NCI-H2107 treated with DMSO at 0.1 percent for 48 hours (cell line): Measurements from ENCODE around the gene IRX3.
"Not testable (repeated sequence)": the region's sequence is repeated elsewhere in the genome, so short reads cannot be mapped to it uniquely, and the experiment has no call there.

ENCODE experiments used
- DNase-seq: peaks from one replicate; lab custom pipeline; 2025; ENCODE audit not compliant: unreplicated experiment; lab: John Stamatoyannopoulos, UW

The IRX3 gene

GRCh38 chr16:54280751-54281150, 5.8 kb downstream of the IRX3 start:
- no peak for DNase-seq

DNA sequence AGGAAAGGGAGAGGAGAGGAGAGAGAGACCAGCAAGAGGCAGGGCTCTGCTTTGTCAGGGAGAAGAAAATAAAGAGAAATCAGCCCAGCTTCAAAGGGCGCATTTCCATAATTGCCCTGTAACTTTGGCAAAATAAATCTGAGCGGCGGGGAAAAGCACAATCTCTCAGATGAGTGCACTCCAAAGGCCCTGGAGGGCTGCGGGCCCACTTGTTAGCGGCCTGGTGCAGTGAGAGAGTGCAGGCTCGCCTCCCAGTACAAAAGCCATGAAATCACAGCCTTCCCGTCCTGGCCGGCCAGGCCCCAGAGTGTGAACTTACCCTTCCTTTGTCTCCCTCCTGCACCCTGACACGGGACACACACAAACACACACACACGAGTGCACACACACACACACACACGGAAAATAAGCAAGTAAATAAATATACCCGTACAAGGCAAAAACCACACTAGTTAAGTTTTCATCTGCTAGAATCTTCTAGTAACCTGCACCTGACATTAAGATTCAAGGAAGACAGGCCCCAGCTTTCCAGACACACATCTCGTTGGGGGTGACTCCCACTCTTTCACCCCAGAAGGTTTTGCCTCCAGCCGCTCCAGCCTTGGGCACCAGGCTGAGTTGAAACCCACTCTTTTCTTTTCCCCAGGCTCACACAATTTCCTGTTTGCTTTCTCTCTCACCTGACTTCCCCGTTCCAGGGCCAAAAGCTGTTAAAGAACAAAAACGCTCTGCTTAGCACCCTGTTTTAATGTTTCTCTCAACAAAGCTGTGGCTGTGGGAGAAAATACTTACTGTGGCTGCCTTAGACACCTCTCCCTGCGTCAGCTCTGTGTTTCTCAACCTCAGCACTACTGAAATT, 8.5 kb downstream of the IRX3 start:
- DNase-seq: no peak

GRCh38 chr16:54275956-54276355, 10.6 kb downstream of the IRX3 start:
- no peak for DNase-seq

GRCh38 chr16:54273566-54273965, 13.0 kb downstream of the IRX3 start:
- no peak for DNase-seq

- DNase-seq: no peak
These were observed 15.9 kb downstream of the IRX3 start for GRCh38 chr16:54270711-54271110.

- no peak for DNase-seq
These were observed 17.1 kb downstream of the IRX3 start for GRCh38 chr16:54269461-54269860.

GRCh38 chr16:54268766-54269165, 17.8 kb downstream of the IRX3 start:
- no peak for DNase-seq

DNA sequence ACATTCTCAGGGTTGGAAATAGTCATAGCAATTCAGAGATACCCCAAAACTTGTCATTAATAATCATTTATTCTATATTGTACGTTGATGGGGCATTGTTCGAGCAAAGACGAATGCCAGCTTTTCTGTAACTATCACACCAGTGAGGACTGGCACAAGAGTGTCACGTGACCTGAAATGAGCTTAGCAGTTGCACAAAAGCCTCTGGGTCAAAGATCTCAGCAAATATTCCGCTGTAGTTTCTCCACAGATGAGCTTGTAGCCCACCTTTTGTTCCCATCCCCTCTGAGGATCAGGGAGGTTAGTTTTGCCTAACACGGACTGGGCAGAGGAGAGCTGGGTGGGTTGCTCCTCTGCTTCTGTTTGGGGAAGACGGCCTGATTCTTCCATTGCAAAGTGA, 18.2 kb downstream of the IRX3 start:
- no peak for DNase-seq

- DNase-seq: no peak
These were observed 20.1 kb downstream of the IRX3 start for GRCh38 chr16:54266363-54266955.

GRCh38 chr16:54265575-54266107, 20.9 kb downstream of the IRX3 start:
- DNase-seq: no peak

- DNase-seq: no peak
These were observed 33.5 kb downstream of the IRX3 start for GRCh38 chr16:54253118-54253517.

GRCh38 chr16:54248863-54249710, 37.5 kb downstream of the IRX3 start:
- no peak for DNase-seq

- not testable (repeated sequence) for DNase-seq
These were observed 38.9 kb downstream of the IRX3 start for GRCh38 chr16:54247705-54248104.

DNA sequence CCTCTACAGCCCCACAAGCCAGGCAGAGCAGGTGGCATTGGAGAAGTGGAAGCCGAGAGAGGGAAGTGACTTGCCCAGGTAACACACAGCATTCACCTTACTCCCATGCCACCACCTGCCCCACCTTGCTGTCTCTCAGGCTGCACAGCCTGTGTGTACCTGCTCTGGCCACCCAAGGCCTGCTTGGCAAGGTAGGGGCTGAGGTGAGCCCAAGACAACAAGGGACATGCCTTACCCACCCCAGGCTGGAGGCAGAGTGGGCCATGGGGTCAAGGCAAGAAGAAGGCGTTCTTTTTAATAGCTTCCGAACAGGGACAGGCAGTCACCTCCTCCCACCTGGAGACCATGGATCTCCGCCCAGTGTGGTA, 40.1 kb downstream of the IRX3 start:
- no peak for DNase-seq

- no peak for DNase-seq
These were observed 40.7 kb downstream of the IRX3 start for GRCh38 chr16:54245788-54246453.

DNA sequence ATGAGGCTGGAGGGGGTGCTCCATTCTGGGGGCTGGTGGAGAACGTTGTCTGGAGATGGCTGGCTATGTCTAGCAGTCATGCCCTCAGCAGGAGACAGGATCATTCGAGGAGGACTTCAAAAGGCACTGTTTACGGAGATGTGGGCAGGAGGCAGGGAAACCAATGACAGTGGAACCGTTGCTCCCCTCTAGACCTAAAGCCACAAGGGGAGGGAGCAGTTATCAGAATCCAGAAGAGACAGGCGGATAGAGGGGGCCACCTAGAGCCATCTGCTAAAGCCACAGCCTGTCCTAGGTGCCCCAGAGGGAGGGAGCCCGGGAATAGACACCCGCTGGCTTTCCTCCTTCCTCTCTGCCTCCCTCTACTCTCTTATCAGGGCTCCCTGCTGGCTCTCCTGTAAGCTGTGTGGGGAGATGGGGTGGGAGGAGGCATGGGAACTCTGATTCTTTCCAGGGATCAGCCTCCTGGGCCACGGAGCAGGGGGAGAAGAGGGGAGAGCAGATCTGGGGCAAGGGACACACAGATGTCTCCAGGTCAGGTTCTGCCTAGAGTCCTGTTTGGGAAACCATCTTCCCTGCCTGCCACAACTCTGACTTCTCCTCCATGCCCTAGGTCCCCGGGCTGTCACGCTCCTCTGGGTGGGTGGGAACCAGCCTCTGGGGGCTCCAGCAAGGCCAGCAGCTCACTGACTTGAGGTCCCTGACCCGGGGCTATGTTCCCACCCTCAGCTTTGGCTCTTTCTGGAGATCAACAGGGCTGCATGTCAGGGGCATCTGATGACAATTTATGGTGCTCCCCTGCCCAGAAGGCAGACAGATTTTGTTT, 42.3 kb downstream of the IRX3 start:
- DNase-seq: no peak

DNA sequence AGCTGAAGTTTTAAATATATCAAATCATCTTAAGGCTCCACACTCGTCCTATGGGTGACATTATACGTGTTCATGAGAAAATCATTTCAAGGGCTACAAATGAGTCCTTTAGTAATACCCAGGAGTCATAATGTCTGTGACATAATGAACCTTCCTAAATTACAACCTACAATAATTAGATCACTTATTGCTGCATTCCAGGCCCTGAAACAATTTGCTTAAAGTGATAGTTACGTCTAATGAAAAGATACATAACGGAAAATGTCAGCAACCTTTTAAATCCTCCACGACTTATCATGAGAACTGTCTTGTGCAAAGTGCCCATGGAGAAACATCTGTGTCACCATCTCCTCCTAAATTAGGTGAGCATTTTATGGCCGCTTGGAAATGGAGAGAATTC, 43.4 kb downstream of the IRX3 start:
- DNase-seq: no peak

GRCh38 chr16:54242199-54242598, 44.4 kb downstream of the IRX3 start:
- no peak for DNase-seq

DNA sequence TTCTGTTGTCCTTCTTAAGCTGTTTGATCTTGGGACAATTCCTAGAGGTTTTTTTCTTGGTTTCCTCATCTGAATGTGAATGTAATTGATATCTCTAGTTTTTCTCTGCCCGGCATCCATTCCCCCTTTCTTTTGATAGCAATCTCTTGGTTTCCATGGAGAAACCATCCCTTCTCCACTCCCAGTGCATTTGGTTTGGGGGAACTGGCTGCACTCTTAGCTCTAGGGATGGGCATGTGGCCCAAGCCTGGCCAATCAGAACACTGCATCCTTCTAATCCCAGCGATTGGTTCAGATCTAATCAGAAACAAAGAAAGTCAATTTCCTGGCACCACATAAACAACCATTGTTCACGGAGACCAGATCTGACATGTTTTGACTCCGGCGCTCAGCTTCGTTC, 45.1 kb downstream of the IRX3 start:
- DNase-seq: no peak
